SK-MEL-5 (cell line): ENCODE data around the gene RNF220. TPM values are rescaled to one million over a fixed set of nuclear protein-coding genes. Genes with fewer than 3 reads are reported as not detected.

Experiments
- DNase-seq: peaks from one replicate; pipeline ENCODE4 v3.0.0-alpha.2; 2016; ENCODE audit warnings: low read depth, low spot score
- in situ Hi-C: cut with HindIII; loops from 2 replicates; pipeline ENCODE4 v1.10.0; 2016; ENCODE audit warnings: low sequenced_read_pairs, high pct_unique_total_duplicates, low pct_unique_long_range_greater_than_20kb
- total RNA-seq: library from RNA; depleted of rRNA; stranded (reverse); fragments of >200 nt; shearing (Covaris generic); gene quantifications from 2 replicates; pipeline ENCODE4 v1.2.3, GENCODE V29; 2014

RNF220 gene
- total RNA-seq, 1 experiment from 2014 or later: 68.8 TPM

DNA sequence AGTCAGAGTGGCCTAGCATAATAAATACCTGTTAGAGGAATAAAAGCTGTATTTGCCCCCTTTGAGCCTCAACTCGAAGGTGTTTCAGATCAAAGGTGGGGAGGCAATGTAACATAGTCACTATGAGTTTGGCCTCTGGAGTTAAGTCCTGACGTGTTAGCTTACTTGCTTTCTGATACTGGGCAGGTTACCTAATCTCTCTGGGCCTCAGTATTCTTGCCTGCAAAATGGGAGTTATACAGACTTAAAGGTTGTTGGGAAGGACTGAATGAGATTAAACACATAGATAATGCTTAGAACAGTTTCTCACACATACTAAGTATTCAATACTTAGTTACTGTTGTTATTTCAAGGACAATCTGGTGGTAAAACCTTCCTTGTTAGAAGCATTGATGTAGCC lies 15.5 kb downstream of the RNF220 start:
- in situ Hi-C loops: no loop called here
- DNase-seq: no peak

DNA sequence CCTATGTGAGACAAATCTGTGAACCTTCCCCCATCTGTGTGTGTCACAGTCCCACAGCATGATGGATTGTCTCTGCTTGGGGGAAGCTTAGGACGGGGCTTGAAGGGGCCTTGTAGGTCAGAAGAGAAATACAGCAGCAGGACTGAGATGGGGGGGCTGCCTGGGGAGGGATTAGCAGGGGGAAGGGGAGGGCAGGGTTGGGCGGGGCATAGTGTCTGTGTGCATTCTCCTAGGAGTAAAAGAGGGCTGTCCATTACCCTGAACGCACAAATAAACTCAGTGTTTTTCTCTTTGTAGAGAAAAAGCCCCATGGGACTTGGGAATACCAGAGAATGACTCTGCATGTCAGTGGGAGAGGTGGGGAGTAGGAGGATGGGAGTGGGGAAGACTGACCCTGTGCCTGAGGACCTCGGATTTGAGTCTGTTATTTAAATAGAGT lies 16.4 kb downstream of the RNF220 start:
- in situ Hi-C loops: no loop called here
- DNase-seq: peak; percentile 70

DNA sequence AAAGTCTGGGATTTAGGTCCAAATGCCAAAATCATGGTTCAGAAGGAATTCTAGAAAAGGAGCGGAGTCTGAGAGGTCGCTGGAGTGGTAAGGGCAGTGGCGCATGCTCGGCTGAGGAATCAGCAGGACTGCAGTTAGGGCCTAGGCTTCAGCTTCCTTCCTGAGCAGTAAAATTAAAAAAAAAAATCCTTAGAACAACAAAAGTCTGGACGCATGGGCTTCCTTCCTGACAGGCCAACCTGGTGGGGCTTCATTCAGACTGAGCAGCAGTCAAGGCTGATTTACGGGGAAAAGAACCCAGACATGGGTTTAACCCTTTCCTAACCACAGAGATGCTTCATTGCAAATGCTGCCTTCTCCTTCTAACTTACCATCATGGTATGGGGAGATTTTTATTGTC lies 17.1 kb downstream of the RNF220 start:
- no peak for DNase-seq
- in situ Hi-C loops: no loop called here

DNA sequence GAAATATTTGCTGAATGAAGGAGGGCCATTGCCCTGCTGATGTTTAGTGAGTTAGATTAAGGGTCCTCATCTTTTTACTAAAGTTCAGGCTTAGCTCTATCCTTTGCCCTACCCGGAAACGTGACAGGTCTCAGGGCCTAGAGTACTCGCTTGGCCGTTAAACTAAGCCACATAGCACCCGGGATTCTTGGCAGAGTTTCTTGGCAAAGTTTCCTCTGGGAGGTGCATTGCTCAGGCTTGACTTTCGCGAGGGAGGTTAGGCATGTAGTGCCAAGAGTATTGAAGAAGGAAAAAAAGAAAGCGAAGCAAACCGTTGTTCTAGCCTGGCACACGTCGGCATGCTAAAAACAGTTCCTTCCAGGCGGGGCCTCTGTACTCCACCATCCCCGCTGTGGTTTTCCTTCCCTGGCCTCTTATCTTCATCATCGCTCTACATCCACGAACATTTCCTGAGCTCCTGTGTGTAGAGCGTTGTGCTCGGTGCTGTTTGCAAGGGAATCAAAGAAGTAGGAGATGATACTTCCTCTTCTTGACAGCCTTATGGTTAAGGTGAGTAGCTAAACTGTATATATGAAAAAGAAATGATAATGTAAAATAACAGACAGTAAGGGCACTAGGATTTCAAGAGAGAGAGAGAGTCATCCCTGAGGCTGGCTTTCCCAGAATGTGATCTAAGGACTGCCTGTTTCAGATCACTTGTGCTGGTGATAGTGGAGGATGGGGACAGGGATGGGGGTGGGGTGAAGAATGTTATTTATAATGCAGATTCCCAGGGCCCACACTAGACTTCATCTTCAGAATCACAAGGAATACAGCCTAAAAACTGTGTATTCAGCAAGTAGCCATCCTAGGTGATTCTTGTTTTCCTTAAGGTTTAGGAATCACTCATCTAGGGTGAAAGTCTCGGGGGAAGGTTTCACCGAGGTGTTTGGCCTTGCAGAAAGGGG lies 18.8 kb downstream of the RNF220 start:
- DNase-seq: no peak
- in situ Hi-C loops: no loop called here

DNA sequence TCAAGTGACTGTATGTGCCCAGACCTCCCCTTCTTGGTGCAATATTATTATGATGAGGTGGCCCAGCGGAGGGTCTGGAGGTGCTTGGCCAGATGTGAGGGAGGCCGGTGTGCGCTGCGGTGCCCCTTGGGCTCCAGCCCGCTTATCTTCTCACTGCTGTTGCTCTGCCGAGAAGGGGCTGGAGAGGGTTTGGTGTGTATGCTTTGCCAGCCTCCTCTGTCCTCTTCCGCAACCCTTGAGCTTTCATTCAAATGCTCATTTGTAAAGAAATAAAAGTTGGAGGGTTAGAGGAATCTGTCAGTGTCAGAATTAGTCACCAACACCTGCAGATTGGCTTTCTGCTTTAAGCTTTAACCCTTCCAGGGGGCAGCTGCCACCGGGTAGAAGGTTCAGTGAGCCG lies 19.7 kb downstream of the RNF220 start:
- in situ Hi-C loops: no loop called here
- DNase-seq: no peak

DNA sequence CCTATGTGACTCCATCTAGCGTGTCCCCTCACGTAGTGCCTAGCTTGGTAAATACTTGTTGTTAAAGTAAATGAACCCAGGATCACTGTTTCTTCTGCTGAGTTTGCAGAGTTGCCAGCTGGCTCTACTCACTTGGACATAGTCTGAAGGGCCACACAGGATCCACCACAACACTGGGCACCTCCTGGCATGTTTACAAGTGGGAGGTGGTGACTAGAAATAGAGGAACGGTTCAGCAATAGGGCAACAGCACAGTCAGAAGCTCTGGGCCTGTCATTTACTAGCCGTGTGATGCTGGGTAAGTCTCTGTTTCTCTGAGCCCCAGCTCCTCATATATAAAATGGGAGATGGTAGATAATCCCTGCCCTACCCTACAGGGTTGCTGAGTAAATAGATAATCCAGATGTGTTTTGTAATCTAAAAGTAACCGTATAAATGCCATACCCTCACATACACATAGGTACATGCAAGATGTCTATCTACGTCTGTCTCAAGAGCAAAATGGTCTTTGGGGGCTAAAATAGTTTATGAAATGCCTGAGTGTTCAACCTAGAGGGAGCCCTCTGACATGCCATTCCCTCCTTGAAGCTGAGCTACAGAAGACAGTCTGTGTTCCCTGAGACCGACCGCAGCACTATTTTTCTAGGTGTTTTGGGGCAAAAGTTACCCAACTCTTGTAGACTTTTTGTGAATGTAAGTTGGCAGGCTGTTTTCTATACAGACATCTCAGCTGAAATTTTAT lies 20.5 kb downstream of the RNF220 start:
- in situ Hi-C loops: no loop called here
- DNase-seq: no peak

DNA sequence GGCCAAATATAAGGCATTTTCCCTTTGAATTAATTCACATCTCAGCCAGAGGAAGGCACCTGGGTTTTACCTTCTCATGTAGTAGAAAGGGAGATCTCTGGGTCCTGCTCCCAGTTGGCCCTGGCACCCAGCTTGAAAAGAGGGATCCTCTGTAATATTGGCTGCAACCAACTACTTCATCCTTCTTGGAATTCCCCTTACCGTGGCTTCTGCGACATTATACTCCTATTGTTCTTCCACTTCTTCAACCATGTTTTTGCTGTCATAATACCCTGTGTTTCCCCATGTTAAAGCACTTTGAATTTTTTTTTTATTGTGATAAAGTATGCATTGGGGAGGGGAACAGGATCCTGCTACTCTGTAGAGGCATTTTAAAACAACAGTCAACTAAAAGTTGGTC lies 26.8 kb downstream of the RNF220 start:
- in situ Hi-C loops: no loop called here
- DNase-seq: no peak

DNA sequence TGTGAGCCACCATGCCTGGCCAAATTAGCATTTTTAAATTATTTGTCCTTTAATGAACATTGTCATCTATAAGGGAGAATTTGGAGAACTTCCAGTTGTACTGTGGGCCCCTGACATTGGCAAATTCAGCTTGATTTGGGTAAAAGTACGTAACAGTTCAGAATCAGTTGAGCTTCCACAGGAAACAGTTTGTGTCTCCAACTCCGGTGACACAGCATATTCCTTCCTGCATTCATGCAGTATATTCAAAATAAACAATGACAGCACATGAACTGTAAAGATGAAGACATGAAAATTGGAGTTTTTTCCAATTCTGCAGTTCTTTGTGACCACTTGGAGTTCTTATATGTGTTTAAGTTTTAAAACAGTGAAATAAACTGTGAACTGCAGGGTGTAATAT lies 28.2 kb downstream of the RNF220 start:
- in situ Hi-C loops: no loop called here
- no peak for DNase-seq

DNA sequence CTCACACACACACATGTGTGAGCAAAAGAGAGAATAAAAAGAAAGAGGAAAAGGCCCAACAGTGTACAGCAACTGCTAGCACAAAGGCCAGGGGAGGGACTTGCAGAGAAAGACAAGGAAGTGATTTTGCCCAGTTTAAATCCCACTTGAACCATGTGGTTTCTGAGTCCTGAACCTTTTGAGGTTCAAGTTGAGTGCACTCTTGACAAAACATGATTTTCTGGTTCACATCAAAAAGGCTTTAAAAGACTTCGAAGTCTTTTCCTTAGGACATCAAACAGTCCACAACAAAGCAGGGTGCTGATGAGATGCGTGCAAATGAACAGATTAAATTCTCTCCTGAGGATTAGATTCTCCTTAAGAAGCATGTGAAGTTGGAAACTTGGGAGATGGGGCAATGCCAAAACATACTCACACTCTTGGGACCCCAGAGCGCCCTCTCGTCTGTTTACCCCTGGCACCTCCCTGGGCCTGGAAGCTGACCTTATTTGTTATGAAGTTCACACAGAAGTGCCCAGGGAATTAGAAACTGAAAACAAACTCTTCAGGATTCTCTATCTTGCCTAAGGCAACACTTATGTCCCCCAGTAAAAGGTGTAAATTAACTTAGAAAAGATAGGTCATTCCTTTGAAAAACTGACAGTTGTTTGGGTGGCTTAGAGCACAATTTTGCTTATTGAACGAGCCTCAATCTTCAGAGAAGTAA lies 31.5 kb downstream of the RNF220 start:
- in situ Hi-C loops: no loop called here
- DNase-seq: no peak

DNA sequence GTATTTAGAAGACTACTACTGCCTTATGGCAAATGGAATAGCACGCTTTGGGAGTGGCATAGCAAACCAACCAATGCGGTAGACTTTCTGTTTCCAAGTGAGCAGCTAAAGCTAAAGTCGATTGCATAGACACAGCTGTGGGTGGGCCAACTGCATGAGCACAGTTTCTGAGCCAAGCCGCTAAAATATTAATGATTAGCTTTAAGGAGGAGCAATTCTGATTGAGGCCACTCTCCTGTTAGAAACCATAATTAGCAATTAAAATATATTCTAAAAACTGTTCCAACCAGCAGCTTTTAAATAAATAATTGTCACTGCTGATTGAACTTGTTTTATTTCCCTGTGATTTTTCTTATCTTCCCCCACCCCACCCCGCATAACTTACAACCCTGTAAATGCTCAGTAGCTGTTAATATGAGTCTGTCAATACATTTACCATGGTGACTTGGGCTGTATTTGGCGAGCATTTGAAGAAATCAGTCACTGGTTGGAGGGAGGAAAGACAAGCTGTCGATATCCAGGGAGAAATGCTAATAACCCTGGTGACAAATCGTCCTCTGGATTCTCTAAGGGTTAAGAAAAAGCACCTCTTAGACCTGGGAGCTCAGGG lies 32.2 kb downstream of the RNF220 start:
- in situ Hi-C loops: no loop called here
- no peak for DNase-seq

DNA sequence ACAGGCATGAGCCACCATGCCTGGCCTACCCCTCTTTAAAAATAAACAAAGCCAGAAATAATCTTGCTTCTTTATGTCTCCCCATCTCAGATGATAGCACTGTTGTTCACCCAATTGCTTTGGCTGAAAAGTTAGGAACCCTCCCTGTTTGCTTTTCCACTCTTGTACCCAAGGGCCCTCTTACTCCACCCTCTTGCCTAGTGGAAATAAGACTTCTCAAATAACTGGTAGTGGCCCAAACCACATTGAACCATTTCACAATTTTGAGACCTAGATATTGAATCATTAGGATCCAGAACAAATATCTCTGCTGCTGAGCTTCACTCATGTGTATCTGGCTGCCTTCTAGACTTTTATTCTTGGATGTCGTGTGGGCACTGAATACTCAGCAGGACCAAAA lies 37.7 kb downstream of the RNF220 start:
- in situ Hi-C loops: no loop called here

DNA sequence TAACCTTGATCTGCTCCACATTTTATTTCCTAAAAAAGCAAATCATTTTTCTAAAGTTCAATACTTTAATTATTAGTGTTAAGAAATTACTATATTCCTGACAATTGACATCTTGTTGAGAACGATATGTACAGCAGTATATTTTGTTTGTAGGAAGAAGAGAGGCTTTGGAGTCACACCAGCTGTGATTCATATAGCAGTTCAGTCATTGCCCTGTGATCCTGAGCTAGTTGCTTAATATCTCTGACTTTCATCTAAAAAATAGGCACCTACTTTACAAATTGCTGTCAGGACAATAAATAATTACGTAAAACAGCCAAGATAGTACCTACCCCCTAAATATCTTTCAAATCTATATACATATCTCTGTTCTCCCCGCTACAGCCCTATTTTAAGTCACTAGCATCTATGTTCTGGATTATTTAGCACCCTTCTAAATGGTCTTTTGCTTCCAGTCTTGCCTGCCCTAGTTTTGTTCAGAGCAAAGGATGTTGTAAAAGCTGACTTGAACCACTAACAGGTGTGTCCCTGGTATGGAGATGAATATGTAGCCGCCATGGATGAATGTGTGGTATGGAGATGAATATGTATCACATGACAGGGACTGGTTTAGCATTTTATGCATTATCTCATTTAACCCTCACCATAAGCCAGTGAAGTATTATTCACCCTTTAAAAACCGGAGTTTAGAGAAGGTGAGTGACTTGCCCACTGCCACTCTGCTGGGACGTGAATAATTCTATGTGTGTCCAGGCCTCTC lies 42.2 kb downstream of the RNF220 start:
- DNase-seq: no peak
- in situ Hi-C loops: no loop called here

More for the DNA sequence above, 37.7 kb downstream of the RNF220 start:
- no peak for DNase-seq

DNA sequence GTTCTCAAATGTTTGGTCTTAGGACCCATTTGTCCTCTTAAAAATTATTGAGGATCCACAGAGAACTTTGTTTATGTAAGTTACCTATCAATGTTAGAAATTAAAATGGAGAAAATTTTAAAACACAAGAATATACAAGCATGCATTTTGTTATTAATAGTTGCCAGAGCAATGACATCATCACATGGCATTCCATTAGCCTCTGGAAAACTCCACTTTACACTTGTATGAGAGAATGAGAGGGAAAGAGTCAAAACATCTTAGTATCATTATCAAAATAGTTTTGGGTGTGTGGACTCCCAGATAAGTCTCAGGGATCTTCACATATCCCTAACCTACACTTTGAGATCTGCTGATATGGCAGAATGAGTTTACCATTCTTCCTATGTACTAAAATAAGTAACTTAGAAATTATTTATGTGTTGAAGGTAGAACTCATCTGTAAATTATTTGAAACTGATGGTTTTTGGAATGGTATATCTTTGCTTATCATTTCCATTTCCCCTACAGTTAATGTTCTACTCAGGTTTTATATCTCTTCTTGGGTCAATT lies 48.8 kb downstream of the RNF220 start:
- in situ Hi-C loops: no loop called here

DNA sequence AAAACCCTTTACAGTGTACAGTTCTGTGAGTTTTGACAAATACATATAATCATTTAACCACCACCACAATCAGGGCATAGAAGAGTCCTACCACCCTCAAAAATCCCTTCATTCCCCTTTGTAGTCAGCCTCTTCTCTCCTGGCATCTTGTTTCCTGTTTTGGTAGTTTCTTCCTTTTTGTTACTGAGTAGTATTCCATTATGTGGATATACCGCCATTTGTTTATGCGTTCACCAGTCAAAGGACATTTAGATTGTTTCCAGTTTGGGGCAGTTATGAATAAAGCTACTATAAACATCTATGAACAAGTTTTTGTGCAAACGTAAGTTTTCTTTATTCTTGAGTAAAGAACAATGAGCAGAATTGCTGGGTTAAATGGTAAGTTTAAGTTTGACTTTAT lies 49.6 kb downstream of the RNF220 start:
- DNase-seq: no peak
- in situ Hi-C loops: no loop called here

More for the DNA sequence above, 48.8 kb downstream of the RNF220 start:
- DNase-seq: no peak

DNA sequence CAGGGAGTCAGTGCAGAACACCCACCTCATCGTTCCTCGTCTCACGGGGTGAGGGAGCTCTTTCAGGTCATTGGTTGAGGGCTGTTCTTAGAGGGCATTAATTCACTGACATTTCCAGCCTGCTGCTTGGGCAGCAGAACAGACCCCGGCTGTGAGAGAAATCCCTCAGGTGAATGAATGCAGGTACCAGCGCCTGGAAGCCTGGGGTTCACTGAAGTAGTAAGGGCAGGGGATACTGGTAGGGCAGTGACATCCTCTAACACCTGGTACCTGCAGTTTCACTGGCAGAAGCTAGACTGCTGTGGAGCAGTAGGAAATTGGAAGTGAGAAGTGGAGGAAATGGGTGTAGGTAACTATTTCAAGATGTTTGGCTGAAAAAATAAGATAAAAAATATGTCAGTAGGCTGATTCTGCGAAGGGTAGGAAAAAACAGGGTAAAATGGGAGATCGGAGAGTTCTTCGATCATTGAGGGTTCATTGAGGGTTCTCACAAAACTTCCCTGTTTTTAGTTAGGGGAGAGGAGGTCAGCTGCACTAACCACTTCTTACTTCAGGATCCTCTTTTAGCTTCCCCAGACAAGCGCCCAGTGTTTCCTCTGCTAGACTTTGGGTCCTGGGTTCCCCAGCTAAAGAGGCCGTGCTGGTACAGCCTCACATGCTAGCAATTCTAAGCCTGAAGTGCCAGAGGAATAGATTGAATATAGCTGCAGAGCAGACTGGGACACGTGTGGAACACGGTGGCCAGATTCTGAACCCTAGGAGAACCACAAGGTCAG lies 55.2 kb downstream of the RNF220 start:
- no peak for DNase-seq
- in situ Hi-C loops: no loop called here

DNA sequence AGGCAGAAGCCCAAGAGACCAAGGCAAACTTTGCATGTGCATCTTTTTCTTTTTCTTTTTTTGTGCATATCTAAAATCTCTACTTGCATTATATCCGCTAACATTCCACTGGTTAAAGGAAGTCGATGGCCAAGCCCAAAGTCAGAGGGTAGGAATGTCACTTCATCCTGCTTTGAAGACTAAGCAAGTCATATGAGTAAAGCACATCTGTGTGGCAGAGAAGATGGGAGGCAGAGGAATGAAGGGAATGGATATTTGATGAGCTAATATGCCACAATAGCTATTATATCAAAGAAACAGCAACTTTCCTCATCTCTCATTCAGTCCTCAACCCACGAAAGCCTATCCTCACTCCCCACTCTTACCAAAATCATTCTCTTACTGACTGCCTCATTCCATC lies 59.3 kb downstream of the RNF220 start:
- in situ Hi-C loops: no loop called here
- DNase-seq: no peak
